NCI-H2081 treated with DMSO at 0.1 percent for 48 hours (cell line): ENCODE data around the gene TMED5.
"Not testable (repeated sequence)": the region's sequence is repeated elsewhere in the genome, so short reads cannot be mapped to it uniquely, and the experiment has no call there.

Experiments
- DNase-seq: peaks from one replicate; lab custom pipeline; 2025; lab: John Stamatoyannopoulos, UW

TMED5 gene

GRCh38 chr1:93171549-93172034, 8.6 kb downstream of the TMED5 start:
- DNase-seq = no peak

- DNase-seq = not testable (repeated sequence)
Observed at GRCh38 chr1:93170141-93170678, 10.0 kb downstream of the TMED5 start.

- no peak for DNase-seq
Observed at GRCh38 chr1:93167006-93167405, 13.2 kb downstream of the TMED5 start.

- DNase-seq = not testable (repeated sequence)
Observed at GRCh38 chr1:93165895-93166294, 14.3 kb downstream of the TMED5 start.

GRCh38 chr1:93164816-93165215, 15.4 kb downstream of the TMED5 start:
- no peak for DNase-seq

- DNase-seq = not testable (repeated sequence)
Observed at GRCh38 chr1:93163314-93163713, 16.9 kb downstream of the TMED5 start.

- no peak for DNase-seq
Observed at GRCh38 chr1:93159337-93159736, 20.9 kb downstream of the TMED5 start.

GRCh38 chr1:93155335-93155734, 24.9 kb downstream of the TMED5 start:
- DNase-seq = no peak

- no peak for DNase-seq
Observed at GRCh38 chr1:93154898-93155297, 25.3 kb downstream of the TMED5 start.

- DNase-seq = no peak
Observed at GRCh38 chr1:93152835-93153234, 27.4 kb downstream of the TMED5 start.

GRCh38 chr1:93151474-93151873, 28.7 kb downstream of the TMED5 start:
- DNase-seq = no peak

- DNase-seq = no peak
Observed at GRCh38 chr1:93150729-93151128, 29.5 kb downstream of the TMED5 start.

GRCh38 chr1:93148001-93148400, 32.2 kb downstream of the TMED5 start:
- no peak for DNase-seq

GRCh38 chr1:93143769-93144168, 36.4 kb downstream of the TMED5 start:
- no peak for DNase-seq

GRCh38 chr1:93143136-93143535, 37.1 kb downstream of the TMED5 start:
- no peak for DNase-seq

GRCh38 chr1:93142161-93142560, 38.1 kb downstream of the TMED5 start:
- no peak for DNase-seq

- no peak for DNase-seq
Observed at GRCh38 chr1:93140106-93140505, 40.1 kb downstream of the TMED5 start.

- DNase-seq = no peak
Observed at GRCh38 chr1:93137604-93138292, 42.5 kb downstream of the TMED5 start.

GRCh38 chr1:93136445-93136844, 43.8 kb downstream of the TMED5 start:
- DNase-seq = no peak

- DNase-seq = no peak
Observed at GRCh38 chr1:93132638-93133037, 47.6 kb downstream of the TMED5 start.

GRCh38 chr1:93129507-93130099, 50.6 kb downstream of the TMED5 start:
- no peak for DNase-seq

GRCh38 chr1:93124556-93125355, 55.5 kb downstream of the TMED5 start:
- DNase-seq = no peak
